ENCODE measurements around the gene PHF13.

GRCh38 chr1:6619045-6619444 is 5.5 kb downstream of the PHF13 start:
- TF ChIP-seq, protein P1, sequence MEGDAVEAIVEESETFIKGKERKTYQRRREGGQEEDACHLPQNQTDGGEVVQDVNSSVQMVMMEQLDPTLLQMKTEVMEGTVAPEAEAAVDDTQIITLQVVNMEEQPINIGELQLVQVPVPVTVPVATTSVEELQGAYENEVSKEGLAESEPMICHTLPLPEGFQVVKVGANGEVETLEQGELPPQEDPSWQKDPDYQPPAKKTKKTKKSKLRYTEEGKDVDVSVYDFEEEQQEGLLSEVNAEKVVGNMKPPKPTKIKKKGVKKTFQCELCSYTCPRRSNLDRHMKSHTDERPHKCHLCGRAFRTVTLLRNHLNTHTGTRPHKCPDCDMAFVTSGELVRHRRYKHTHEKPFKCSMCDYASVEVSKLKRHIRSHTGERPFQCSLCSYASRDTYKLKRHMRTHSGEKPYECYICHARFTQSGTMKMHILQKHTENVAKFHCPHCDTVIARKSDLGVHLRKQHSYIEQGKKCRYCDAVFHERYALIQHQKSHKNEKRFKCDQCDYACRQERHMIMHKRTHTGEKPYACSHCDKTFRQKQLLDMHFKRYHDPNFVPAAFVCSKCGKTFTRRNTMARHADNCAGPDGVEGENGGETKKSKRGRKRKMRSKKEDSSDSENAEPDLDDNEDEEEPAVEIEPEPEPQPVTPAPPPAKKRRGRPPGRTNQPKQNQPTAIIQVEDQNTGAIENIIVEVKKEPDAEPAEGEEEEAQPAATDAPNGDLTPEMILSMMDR (IDR thresholded peaks at IDR 0.05; ENCODE audit: low read depth, low read length, missing input control) = no peak
- no peak for TF ChIP-seq GABPA (IDR thresholded peaks at IDR 0.05 in 1 of 2, conservative IDR thresholded peaks at IDR 0.05 in 1 of 2)

Measured in liver (tissue), 3 donors.